ENCODE measurements around the gene SLC12A2. TPM values are rescaled to one million over a fixed set of nuclear protein-coding genes. Genes with fewer than 3 reads are reported as not detected.

The SLC12A2 gene
- total and polyA plus RNA-seq, 2 experiments from 2014 or later, result 6.6 to 16.1 TPM

DNA sequence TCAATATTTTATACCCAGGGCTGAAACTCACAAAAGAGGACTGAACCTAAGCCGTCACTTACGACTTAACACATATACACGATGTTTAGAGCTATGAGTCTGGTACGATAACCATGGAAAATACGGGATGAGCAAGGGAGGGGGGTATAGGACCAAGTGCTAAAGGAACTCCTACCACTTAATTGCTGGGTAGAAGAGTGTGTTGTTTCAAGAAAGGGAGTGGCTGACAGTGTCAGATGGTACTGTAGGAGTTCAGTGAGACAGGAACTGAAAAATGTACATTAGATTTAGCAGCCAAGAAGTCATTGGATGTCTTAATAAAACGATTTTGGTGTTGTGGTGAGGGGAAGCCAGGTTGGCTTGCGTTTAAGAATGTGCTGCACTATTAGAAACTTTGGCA, 21.6 kb downstream of the SLC12A2 start:
- Histone ChIP-seq H3K36me3 (ENCODE audit: low read depth) (no peaks in the 10 kb centered on the region), H3K27ac (no peak overlapping the region)

DNA sequence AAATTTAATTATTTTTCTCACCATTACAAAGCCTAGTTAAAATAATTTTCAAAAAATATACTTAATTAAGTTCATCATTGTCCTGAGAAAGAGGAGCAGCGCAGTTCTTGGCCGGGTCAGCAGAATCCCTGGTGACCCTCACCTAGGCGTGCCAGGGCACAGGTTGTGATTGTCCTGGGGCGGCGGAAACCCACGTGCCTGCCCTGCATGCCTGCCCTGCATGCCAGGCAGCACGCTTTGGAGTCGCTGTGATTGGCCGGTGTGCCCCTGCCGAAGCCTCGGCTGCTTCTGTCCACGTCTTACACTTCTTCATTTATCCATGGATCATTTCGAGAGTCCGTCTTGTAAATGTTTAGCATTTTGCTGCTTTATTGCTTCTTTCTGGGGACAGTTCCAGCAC, 25.6 kb downstream of the SLC12A2 start:
- no peaks in the 10 kb centered on the region; the same call in 1 of the 2 replicates for H3K36me3 ChIP-seq (ENCODE audit: low read depth)
- no peaks in the 10 kb centered on the region for H3K9me2 ChIP-seq (ENCODE audit: insufficient read depth)
- no peaks in the 10 kb centered on the region for H3K9me3 ChIP-seq (ENCODE audit: low read depth)
- no peak overlapping the region for H2AFZ ChIP-seq
- in situ Hi-C loops (cut with MboI), result no loop called here
- H3K9ac ChIP-seq, result no peak overlapping the region
- H3K4me1 ChIP-seq (ENCODE audit: insufficient read depth), result peaks cover 17% of the 10 kb centered on the region; the same call in 1 of the 2 replicates
- no peaks in the 10 kb centered on the region for H4K20me1 ChIP-seq (ENCODE audit: insufficient read depth)
- H3K27ac ChIP-seq, result no peak overlapping the region
- H3K79me2 ChIP-seq (ENCODE audit: insufficient read depth), result 0 out of 2 replicates have a peak, but pooled peaks cover 5% of the 10 kb centered on the region
- peaks cover 8% of the 10 kb centered on the region; the same call in 1 of the 2 replicates for H3F3A ChIP-seq (ENCODE audit: insufficient read depth)
- H3K27me3 ChIP-seq (replicated peaks; ENCODE audit: insufficient read depth), result no peaks in the 10 kb centered on the region
- H3K4me3 ChIP-seq, result no peak overlapping the region
- WGBS, 2 experiments (ENCODE audit: low coverage in 1 of 2, low lambda C conversion rate in 2 of 2, missing lambda C conversion rate in 2 of 2), result 95% methylated on average over 14 of the region's 14 CpGs
- no peak overlapping the region for H3K4me2 ChIP-seq (ENCODE audit: unreplicated experiment)
- no peak for DNase-seq
- TF ChIP-seq EZH2 (IDR thresholded peaks at IDR 0.05; ENCODE audit: insufficient read depth, poor library complexity, severe bottlenecking) (no peak), EZH2phosphoT487 (IDR thresholded peaks at IDR 0.05; ENCODE audit: insufficient read depth, low read depth) (no peak)

More for the DNA sequence above, 21.6 kb downstream of the SLC12A2 start:
- peaks cover 15% of the 10 kb centered on the region; the same call in 1 of the 2 replicates for H3K79me2 ChIP-seq (ENCODE audit: insufficient read depth)
- no peak overlapping the region for H3K4me3 ChIP-seq
- no peak for DNase-seq
- in situ Hi-C loops (cut with MboI), result no loop called here
- no peak overlapping the region for H2AFZ ChIP-seq
- no peaks in the 10 kb centered on the region for H4K20me1 ChIP-seq (ENCODE audit: insufficient read depth)
- WGBS, 2 experiments (ENCODE audit: low coverage in 1 of 2, low lambda C conversion rate in 2 of 2, missing lambda C conversion rate in 2 of 2), result 79 to 81% methylated on average over 7 of the region's 7 CpGs
- no peak overlapping the region for H3K4me2 ChIP-seq (ENCODE audit: unreplicated experiment)
- TF ChIP-seq EZH2 (IDR thresholded peaks at IDR 0.05; ENCODE audit: insufficient read depth, poor library complexity, severe bottlenecking) (no peak), EZH2phosphoT487 (IDR thresholded peaks at IDR 0.05; ENCODE audit: insufficient read depth, low read depth) (no peak)
- peaks cover 18% of the 10 kb centered on the region for H3K4me1 ChIP-seq (ENCODE audit: insufficient read depth)
- H3K27me3 ChIP-seq (replicated peaks; ENCODE audit: insufficient read depth), result no peaks in the 10 kb centered on the region
- H3F3A ChIP-seq (ENCODE audit: insufficient read depth), result no peaks in the 10 kb centered on the region
- no peaks in the 10 kb centered on the region for H3K9me2 ChIP-seq (ENCODE audit: insufficient read depth)
- no peaks in the 10 kb centered on the region for H3K9me3 ChIP-seq (ENCODE audit: low read depth)
- no peak overlapping the region for H3K9ac ChIP-seq

GRCh38 chr5:128109766-128110165, 26.2 kb downstream of the SLC12A2 start:
- Histone ChIP-seq H3K27me3 (replicated peaks; ENCODE audit: insufficient read depth) (no peaks in the 10 kb centered on the region), H3K27ac (no peak overlapping the region), H3F3A (ENCODE audit: insufficient read depth) (peaks cover 8% of the 10 kb centered on the region; the same call in 1 of the 2 replicates), H4K20me1 (ENCODE audit: insufficient read depth) (no peaks in the 10 kb centered on the region), H3K4me3 (no peak overlapping the region), H3K9me2 (ENCODE audit: insufficient read depth) (no peaks in the 10 kb centered on the region), H3K9ac (no peak overlapping the region), H3K9me3 (ENCODE audit: low read depth) (no peaks in the 10 kb centered on the region), H3K4me1 (ENCODE audit: insufficient read depth) (peaks cover 17% of the 10 kb centered on the region; the same call in 1 of the 2 replicates), H3K36me3 (ENCODE audit: low read depth) (no peaks in the 10 kb centered on the region; the same call in 1 of the 2 replicates), H3K4me2 (ENCODE audit: unreplicated experiment) (no peak overlapping the region), H3K79me2 (ENCODE audit: insufficient read depth) (0 out of 2 replicates have a peak, but pooled peaks cover 4% of the 10 kb centered on the region), H2AFZ (no peak overlapping the region)
- no peak for DNase-seq
- 94 to 100% methylated on average over 1 of the region's 1 CpG for WGBS, 2 experiments (ENCODE audit: low coverage in 1 of 2, low lambda C conversion rate in 2 of 2, missing lambda C conversion rate in 2 of 2)
- in situ Hi-C loops (cut with MboI), result no loop called here
- TF ChIP-seq EZH2 (IDR thresholded peaks at IDR 0.05; ENCODE audit: insufficient read depth, poor library complexity, severe bottlenecking) (no peak), EZH2phosphoT487 (IDR thresholded peaks at IDR 0.05; ENCODE audit: insufficient read depth, low read depth) (no peak)

GRCh38 chr5:128111818-128112448, 28.4 kb downstream of the SLC12A2 start:
- peaks cover 10% of the 10 kb centered on the region; the same call in 1 of the 2 replicates for H3K4me1 ChIP-seq (ENCODE audit: insufficient read depth)
- no peak for TF ChIP-seq EZH2phosphoT487 (IDR thresholded peaks at IDR 0.05; ENCODE audit: insufficient read depth, low read depth)
- TF ChIP-seq EZH2 (IDR thresholded peaks at IDR 0.05; ENCODE audit: insufficient read depth, poor library complexity, severe bottlenecking), result no peak
- no peaks in the 10 kb centered on the region for H3K9me2 ChIP-seq (ENCODE audit: insufficient read depth)
- no peaks in the 10 kb centered on the region for H3K79me2 ChIP-seq (ENCODE audit: insufficient read depth)
- no peaks in the 10 kb centered on the region for H3K27me3 ChIP-seq (replicated peaks; ENCODE audit: insufficient read depth)
- no peaks in the 10 kb centered on the region for H3K9me3 ChIP-seq (ENCODE audit: low read depth)
- in situ Hi-C loops (cut with MboI), result no loop called here
- no peaks in the 10 kb centered on the region for H4K20me1 ChIP-seq (ENCODE audit: insufficient read depth)
- peaks cover 8% of the 10 kb centered on the region; the same call in 1 of the 2 replicates for H3F3A ChIP-seq (ENCODE audit: insufficient read depth)
- no peak overlapping the region for H3K9ac ChIP-seq
- H3K4me2 ChIP-seq (ENCODE audit: unreplicated experiment), result no peak overlapping the region
- DNase-seq, result peak; percentile 68
- peaks cover 10% of the 10 kb centered on the region for H3K36me3 ChIP-seq (ENCODE audit: low read depth)
- peak overlapping the region; percentile 20; the same call in 1 of the 2 replicates for H3K27ac ChIP-seq
- 0 out of 2 replicates have a peak overlapping the region, but pooled peaks have one; percentile 2 for H2AFZ ChIP-seq
- WGBS, 2 experiments (ENCODE audit: low coverage in 1 of 2, low lambda C conversion rate in 2 of 2, missing lambda C conversion rate in 2 of 2), result 59 to 73% methylated on average over 2 of the region's 2 CpGs
- H3K4me3 ChIP-seq, result no peak overlapping the region

All from GM23248 (cell line).